Nephron (organoid): Measurements from ENCODE around the gene KLHL21.
A peak's percentile ranks its signal among the peaks of the same experiment; 100 is the strongest.
"Not testable (repeated sequence)": the region's sequence is repeated elsewhere in the genome, so short reads cannot be mapped to it uniquely, and the experiment has no call there.

ENCODE experiments used
- H3K27ac Mint-ChIP-seq, 3 experiments: 2 replicates each; pipeline ENCODE4 v1.8.0; 2020; ENCODE audit warnings: mixed read lengths in 3 of 3, mild to moderate bottlenecking in 2 of 3, moderate library complexity in 1 of 3
- H3K27me3 Mint-ChIP-seq: 2 replicates; pipeline ENCODE4 v1.8.0; 2021; ENCODE audit warnings: low read depth, mild to moderate bottlenecking, moderate library complexity, mixed read lengths
- H3K36me3 Mint-ChIP-seq: 2 replicates; pipeline ENCODE4 v1.8.0; 2020; ENCODE audit warnings: low read depth, mixed read lengths
- H3K4me1 Mint-ChIP-seq: 2 replicates; pipeline ENCODE4 v1.8.0; 2020; ENCODE audit warnings: mixed read lengths
- H3K4me3 Mint-ChIP-seq, 3 experiments: 2 replicates each; pipeline ENCODE4 v1.8.0; 2020; ENCODE audit warnings: mild to moderate bottlenecking in 3 of 3, mixed read lengths in 3 of 3, moderate library complexity in 2 of 3
- H3K9me3 Mint-ChIP-seq: 2 replicates; pipeline ENCODE4 v1.8.0; 2020; ENCODE audit warnings: mixed read lengths
- TF ChIP-seq, protein P1 (sequence below), 3 experiments: fragments of 200-600 bp; sonication (generic); IDR thresholded peaks; one replicate each; pipeline ENCODE4 v1.5.0; 2021; ENCODE audit warnings: antibody characterized with exemption in 3 of 3; ENCODE audit not compliant: unreplicated experiment in 3 of 3

The KLHL21 gene, protein sequence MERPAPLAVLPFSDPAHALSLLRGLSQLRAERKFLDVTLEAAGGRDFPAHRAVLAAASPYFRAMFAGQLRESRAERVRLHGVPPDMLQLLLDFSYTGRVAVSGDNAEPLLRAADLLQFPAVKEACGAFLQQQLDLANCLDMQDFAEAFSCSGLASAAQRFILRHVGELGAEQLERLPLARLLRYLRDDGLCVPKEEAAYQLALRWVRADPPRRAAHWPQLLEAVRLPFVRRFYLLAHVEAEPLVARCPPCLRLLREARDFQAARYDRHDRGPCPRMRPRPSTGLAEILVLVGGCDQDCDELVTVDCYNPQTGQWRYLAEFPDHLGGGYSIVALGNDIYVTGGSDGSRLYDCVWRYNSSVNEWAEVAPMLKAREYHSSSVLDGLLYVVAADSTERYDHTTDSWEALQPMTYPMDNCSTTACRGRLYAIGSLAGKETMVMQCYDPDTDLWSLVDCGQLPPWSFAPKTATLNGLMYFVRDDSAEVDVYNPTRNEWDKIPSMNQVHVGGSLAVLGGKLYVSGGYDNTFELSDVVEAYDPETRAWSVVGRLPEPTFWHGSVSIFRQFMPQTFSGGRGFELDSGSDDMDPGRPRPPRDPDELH

DNA sequence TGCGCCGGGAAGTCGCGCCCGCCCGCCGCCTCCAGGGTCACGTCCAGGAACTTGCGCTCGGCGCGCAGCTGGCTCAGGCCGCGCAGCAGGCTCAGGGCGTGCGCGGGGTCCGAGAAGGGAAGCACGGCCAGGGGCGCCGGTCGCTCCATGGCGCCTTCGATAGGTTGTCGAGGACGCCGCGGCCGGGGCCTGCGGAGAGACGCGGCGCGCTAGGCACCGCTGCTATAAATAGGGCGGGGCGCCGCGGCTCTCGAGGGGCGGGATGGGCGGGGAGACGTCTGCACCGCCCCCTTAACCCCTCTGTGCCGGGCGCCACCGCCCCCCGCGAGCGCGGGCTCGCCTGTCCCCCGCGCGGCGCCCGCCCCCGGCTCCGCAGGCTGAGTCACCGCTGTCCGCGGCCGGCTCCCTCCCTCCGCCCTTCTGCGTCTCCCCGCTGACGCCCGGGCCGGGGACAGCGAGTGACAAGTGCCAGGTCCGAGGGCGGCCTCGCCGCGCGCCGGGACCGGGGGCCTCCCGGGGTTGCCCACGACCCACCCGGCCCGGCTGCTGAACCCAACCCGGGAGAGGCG is at the start of gene KLHL21:
Gene KLHL21, minus strand, starts transcription at position 201 of the 569 bp plus-strand sequence. Its CDS starts 52 bp downstream, at position 149.
- Mint-ChIP-seq H3K4me3 (peak within 1 kb of the TSS; percentile 92 to 98 (median 98)), H3K27me3 (no peaks in the 10 kb centered on the region), H3K27ac (peak within 1 kb of the TSS; percentile 99 to 100 (median 100)), H3K9me3 (no peaks in the 10 kb centered on the region), H3K4me1 (peaks cover 41% of the 10 kb centered on the region), H3K36me3 (peaks cover 3% of the 10 kb centered on the region)
- TF ChIP-seq, protein P1, sequence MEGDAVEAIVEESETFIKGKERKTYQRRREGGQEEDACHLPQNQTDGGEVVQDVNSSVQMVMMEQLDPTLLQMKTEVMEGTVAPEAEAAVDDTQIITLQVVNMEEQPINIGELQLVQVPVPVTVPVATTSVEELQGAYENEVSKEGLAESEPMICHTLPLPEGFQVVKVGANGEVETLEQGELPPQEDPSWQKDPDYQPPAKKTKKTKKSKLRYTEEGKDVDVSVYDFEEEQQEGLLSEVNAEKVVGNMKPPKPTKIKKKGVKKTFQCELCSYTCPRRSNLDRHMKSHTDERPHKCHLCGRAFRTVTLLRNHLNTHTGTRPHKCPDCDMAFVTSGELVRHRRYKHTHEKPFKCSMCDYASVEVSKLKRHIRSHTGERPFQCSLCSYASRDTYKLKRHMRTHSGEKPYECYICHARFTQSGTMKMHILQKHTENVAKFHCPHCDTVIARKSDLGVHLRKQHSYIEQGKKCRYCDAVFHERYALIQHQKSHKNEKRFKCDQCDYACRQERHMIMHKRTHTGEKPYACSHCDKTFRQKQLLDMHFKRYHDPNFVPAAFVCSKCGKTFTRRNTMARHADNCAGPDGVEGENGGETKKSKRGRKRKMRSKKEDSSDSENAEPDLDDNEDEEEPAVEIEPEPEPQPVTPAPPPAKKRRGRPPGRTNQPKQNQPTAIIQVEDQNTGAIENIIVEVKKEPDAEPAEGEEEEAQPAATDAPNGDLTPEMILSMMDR (IDR thresholded peaks at IDR 0.05; ENCODE audit: unreplicated experiment in 3 of 3), result no peak

DNA sequence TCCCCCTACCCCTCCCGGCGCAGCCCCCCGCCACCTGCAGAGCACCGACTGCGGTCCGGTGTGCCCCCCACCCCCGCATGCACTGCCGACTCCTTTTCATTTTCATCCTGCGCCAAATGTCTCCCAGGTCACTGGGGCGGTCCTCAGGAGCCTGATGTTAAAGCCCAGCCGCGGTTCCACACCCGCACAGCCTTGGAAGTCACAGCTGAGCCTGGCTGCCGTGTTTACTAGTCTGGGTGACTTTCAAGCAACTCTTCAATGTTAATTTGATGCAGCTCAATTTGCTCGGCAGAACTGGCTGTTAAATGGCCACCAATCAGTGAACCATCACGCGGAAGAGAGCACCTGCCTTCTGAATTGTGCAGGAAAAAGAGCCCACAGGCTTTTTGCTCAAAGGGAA is 49.2 kb upstream of the KLHL21 start:
- Mint-ChIP-seq H3K9me3 (no peaks in the 10 kb centered on the region), H3K4me1 (peaks cover 18% of the 10 kb centered on the region), H3K27me3 (no peaks in the 10 kb centered on the region), H3K36me3 (peaks cover 27% of the 10 kb centered on the region), H3K27ac (peak overlapping the region; percentile 88 to 97 (median 88)), H3K4me3 (peak overlapping the region in 2 of 3 experiments; percentile 51 to 58)
- TF ChIP-seq, protein P1 (IDR thresholded peaks at IDR 0.05; ENCODE audit: unreplicated experiment in 3 of 3), result no peak

DNA sequence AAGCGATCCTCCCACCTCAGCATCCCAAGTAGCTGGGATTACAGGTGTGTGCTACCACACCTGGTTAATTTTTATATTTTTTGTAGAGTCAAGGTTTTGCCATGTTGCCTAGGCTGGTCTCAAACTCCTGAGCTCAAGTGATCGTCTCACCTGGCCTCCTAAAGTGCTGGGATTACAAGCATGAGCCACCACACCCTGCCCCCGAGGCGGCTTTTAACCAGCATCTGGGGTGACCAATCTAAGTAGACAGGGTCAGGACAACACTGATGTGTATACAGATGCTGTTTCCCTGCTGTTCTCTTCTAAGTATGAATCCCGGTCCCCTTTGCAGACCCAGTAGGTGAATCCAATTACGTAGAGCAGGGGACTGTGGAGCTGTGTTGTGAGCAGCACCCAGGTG is 45.9 kb upstream of the KLHL21 start:
- peaks cover 28% of the 10 kb centered on the region for H3K36me3 Mint-ChIP-seq
- H3K9me3 Mint-ChIP-seq, result no peaks in the 10 kb centered on the region
- H3K4me1 Mint-ChIP-seq, result peaks cover 23% of the 10 kb centered on the region
- H3K4me3 Mint-ChIP-seq, result no peak overlapping the region
- no peak overlapping the region for H3K27ac Mint-ChIP-seq
- no peaks in the 10 kb centered on the region for H3K27me3 Mint-ChIP-seq
- TF ChIP-seq, protein P1 (IDR thresholded peaks at IDR 0.05; ENCODE audit: unreplicated experiment in 3 of 3), result no peak

DNA sequence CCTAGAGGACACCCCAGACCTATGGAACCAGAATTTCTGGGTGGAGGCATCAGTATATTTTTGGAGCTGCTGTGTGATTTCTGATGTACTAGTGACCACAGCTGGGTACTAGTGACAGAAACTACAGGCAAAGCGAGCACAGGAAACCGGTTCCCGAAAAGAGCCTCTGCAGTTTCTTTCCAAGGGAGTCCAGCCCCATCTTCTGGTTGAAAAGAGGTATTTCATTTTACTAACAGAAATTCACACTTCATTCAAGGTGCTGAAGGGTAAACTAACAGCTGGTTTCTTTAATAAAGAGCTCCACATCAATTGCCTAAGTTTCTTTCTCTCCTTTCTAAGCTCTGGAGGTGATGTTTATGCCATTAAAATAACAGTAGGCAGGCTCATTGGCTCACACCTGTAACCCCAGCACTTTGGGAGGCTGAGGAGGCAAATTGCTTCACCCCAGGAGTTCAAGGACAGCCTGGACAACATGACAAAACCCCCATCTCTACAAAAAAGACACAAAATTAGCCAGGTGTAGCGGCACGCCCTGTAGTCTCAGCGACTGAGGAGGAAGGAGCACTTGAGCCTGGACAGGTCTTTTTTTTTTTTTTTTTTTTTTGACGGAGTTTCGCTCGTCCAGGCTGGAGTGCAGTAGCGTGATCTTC is 44.0 kb upstream of the KLHL21 start:
- Mint-ChIP-seq H3K9me3 (no peaks in the 10 kb centered on the region), H3K27me3 (no peaks in the 10 kb centered on the region), H3K4me3 (no peak overlapping the region), H3K4me1 (peaks cover 19% of the 10 kb centered on the region), H3K36me3 (peaks cover 34% of the 10 kb centered on the region), H3K27ac (peak overlapping the region in 2 of 3 experiments; percentile 29 to 80)
- TF ChIP-seq, protein P1 (IDR thresholded peaks at IDR 0.05; ENCODE audit: unreplicated experiment in 3 of 3), result peak; percentile 65 to 79 (median 68)

DNA sequence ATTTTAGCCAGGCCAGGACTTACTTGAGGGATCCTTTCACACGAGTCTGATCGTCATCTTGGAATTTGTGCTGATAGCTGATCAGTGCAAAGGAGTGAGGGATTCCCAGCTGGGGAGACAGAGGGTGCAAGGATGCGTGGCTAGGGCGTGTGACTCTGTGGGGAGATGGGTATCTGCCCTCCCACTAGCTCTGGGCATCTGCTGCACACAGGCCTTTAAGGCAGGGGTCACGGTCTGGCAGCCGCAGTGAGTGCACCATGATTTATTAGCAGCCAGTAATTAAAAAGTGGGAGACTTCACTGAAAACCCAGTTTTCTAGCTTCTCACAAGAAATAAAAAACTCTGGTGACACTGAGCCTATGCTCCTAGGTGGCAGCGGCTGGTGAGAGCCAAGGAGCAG is 42.3 kb upstream of the KLHL21 start:
- Mint-ChIP-seq H3K4me1 (peaks cover 19% of the 10 kb centered on the region), H3K9me3 (no peaks in the 10 kb centered on the region), H3K4me3 (no peak overlapping the region), H3K27me3 (no peaks in the 10 kb centered on the region), H3K36me3 (peaks cover 33% of the 10 kb centered on the region), H3K27ac (peak overlapping the region in 1 of 3 experiments; percentile 79)
- TF ChIP-seq, protein P1 (IDR thresholded peaks at IDR 0.05; ENCODE audit: unreplicated experiment in 3 of 3), result no peak

DNA sequence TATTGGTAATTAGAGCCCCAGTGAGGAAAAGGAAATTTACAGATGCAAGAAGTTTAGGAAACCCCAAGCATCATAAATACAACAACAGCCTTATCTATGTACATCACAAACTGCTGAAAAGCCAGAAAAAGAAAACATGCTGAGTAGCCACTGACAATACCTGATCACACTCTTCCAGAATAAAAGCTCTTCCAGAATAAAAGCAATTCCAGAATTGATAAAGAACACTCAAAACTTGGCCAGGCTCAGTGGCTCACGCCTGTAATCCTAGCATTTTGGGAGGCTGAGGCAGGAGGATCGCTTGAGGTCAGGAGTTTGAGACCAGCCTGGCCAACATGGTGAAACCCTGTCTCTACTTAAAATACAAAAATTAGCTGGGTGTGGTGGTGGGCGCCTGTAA is 38.2 kb upstream of the KLHL21 start:
- H3K4me1 Mint-ChIP-seq, result peaks cover 37% of the 10 kb centered on the region
- not testable (repeated sequence) for H3K27ac Mint-ChIP-seq, H3K27me3 Mint-ChIP-seq, H3K9me3 Mint-ChIP-seq, H3K4me3 Mint-ChIP-seq
- H3K36me3 Mint-ChIP-seq, result peaks cover 64% of the 10 kb centered on the region
